ENCODE data around the gene ADCY9. TPM values are rescaled to one million over a fixed set of nuclear protein-coding genes. Genes with fewer than 3 reads are reported as not detected.
A peak's percentile ranks its signal among the peaks of the same experiment; 100 is the strongest.

ADCY9 gene
- polyA plus RNA-seq, 3 donors, result 0.44 to 9.3 (median 0.67) TPM

- H3K9me3 Mint-ChIP-seq, result no peaks in the 10 kb centered on the region
- no peak overlapping the region for H3K4me3 Mint-ChIP-seq
- no peak for TF ChIP-seq CTCF (IDR thresholded peaks at IDR 0.05)
- Histone ChIP-seq H4K20me1 (ENCODE audit: insufficient read depth, low read length) (no peaks in the 10 kb centered on the region), H3K79me2 (ENCODE audit: insufficient read depth, low read length) (no peaks in the 10 kb centered on the region), H3K27me3 (ENCODE audit: control insufficient read depth in 2 of 2, insufficient read depth in 2 of 2, low read length in 2 of 2) (no peaks in the 10 kb centered on the region), H2AFZ (ENCODE audit: insufficient read depth, low read depth, low read length, poor library complexity, severe bottlenecking) (no peak overlapping the region), H3K4me3 (replicated peaks in 1 of 3; ENCODE audit: low read depth in 2 of 3, low read length in 3 of 3) (no peak overlapping the region), H3K4me2 (replicated peaks; ENCODE audit: extremely low read depth, low read length, poor library complexity, severe bottlenecking) (no peak overlapping the region), H3K9ac (ENCODE audit: insufficient read depth, low read length, poor library complexity, severe bottlenecking) (no peak overlapping the region), H3K27ac (ENCODE audit: low read depth in 1 of 2, low read length in 2 of 2) (no peak overlapping the region), H3K4me1 (ENCODE audit: control insufficient read depth in 1 of 2, insufficient read depth in 2 of 2, low read length in 2 of 2) (peaks cover 9 to 18% of the 10 kb centered on the region in 2 donors), H3K36me3 (replicated peaks in 1 of 2; ENCODE audit: control insufficient read depth in 1 of 2, insufficient read depth in 2 of 2, low read length in 2 of 2) (peaks cover 0 to 6% of the 10 kb centered on the region in 2 donors), H3K9me3 (replicated peaks in 1 of 2; ENCODE audit: control insufficient read depth in 1 of 2, insufficient read depth in 1 of 2, low read length in 2 of 2) (no peaks in the 10 kb centered on the region)
- WGBS (ENCODE audit: insufficient coverage), result 100% methylated on average over 7 of the region's 10 CpGs
- intact Hi-C loops (cut with micrococcal nuclease), result loop anchor here in 1 of 2 donors (10.0 kb wide), 1 partner anchor 256 kb away; the partner anchor contains the start of gene SRL
- peaks cover 13% of the 10 kb centered on the region for H3K4me1 Mint-ChIP-seq
- peak overlapping the region in 1 of 7 donors; percentile 41 for H3K27ac Mint-ChIP-seq
- peaks cover 32 to 50% of the 10 kb centered on the region in 2 donors for H3K36me3 Mint-ChIP-seq
- peaks cover 0 to 3% (median 1%) of the 10 kb centered on the region in 3 donors for H3K27me3 Mint-ChIP-seq (ENCODE audit: low read depth in 3 of 3)
- DNase-seq, result no peak
Measured at GRCh38 chr16:3988824-3989223, 127.4 kb downstream of the ADCY9 start.

DNA sequence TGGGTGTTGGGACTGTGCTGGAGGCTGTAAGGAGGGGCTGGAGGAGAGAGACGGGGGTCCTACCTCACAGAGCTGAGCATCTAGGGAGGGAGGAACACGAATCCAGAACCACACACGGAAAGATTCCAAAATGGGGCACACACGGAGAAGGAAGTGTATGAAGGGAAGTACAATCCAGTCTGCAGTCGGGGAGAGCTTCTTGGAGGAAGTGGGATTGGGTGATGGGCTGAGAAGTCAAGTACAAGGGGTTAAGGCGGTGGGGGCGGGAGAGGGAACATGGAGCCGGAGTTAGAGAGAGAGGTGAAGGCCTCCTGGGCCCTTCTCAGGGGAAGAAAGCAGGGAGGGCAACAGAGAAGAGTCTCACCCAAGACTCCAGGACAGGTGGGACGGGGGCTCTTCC is 128.2 kb downstream of the ADCY9 start:
- Mint-ChIP-seq H3K9me3 (no peaks in the 10 kb centered on the region), H3K4me1 (peaks cover 17% of the 10 kb centered on the region)
- H3K9me3 ChIP-seq (replicated peaks in 1 of 2; ENCODE audit: control insufficient read depth in 1 of 2, insufficient read depth in 1 of 2, low read length in 2 of 2), result no peaks in the 10 kb centered on the region

More for the DNA sequence above, 128.2 kb downstream of the ADCY9 start:
- no peaks in the 10 kb centered on the region for H3K27me3 ChIP-seq (ENCODE audit: control insufficient read depth in 2 of 2, insufficient read depth in 2 of 2, low read length in 2 of 2)
- no peaks in the 10 kb centered on the region for H4K20me1 ChIP-seq (ENCODE audit: insufficient read depth, low read length)
- TF ChIP-seq CTCF (IDR thresholded peaks at IDR 0.05), result no peak
- H3K4me2 ChIP-seq (replicated peaks; ENCODE audit: extremely low read depth, low read length, poor library complexity, severe bottlenecking), result no peak overlapping the region
- H3K9ac ChIP-seq (ENCODE audit: insufficient read depth, low read length, poor library complexity, severe bottlenecking), result no peak overlapping the region
- H3K36me3 Mint-ChIP-seq, result peaks cover 30 to 44% of the 10 kb centered on the region in 2 donors
- peak overlapping the region; percentile 39 for H2AFZ ChIP-seq (ENCODE audit: insufficient read depth, low read depth, low read length, poor library complexity, severe bottlenecking)
- intact Hi-C loops (cut with micrococcal nuclease), result loop anchor here in 1 of 2 donors (10.0 kb wide), 1 partner anchor 257 kb away; the partner anchor contains the start of gene SRL
- H3K4me1 ChIP-seq (ENCODE audit: control insufficient read depth in 1 of 2, insufficient read depth in 2 of 2, low read length in 2 of 2), result peaks cover 13 to 20% of the 10 kb centered on the region in 2 donors
- WGBS (ENCODE audit: insufficient coverage), result 19% methylated on average over 8 of the region's 9 CpGs
- H3K36me3 ChIP-seq (replicated peaks in 1 of 2; ENCODE audit: control insufficient read depth in 1 of 2, insufficient read depth in 2 of 2, low read length in 2 of 2), result peaks cover 0 to 6% of the 10 kb centered on the region in 2 donors
- DNase-seq, result peak in 1 of 3 donors; percentile 36
- H3K27ac Mint-ChIP-seq, result peak overlapping the region; percentile 2 to 63 (median 40)
- no peak overlapping the region for H3K4me3 ChIP-seq (replicated peaks in 1 of 3; ENCODE audit: low read depth in 2 of 3, low read length in 3 of 3)
- H3K27me3 Mint-ChIP-seq (ENCODE audit: low read depth in 3 of 3), result peaks cover 1 to 3% (median 1%) of the 10 kb centered on the region in 3 donors
- no peak overlapping the region for H3K27ac ChIP-seq (ENCODE audit: low read depth in 1 of 2, low read length in 2 of 2)
- H3K4me3 Mint-ChIP-seq, result peak overlapping the region; percentile 37 to 44
- H3K79me2 ChIP-seq (ENCODE audit: insufficient read depth, low read length), result no peaks in the 10 kb centered on the region

Data from CD14-positive monocyte (primary cell).